ENCODE measurements around the gene SORBS2. TPM values are rescaled to one million over a fixed set of nuclear protein-coding genes. Genes with fewer than 3 reads are reported as not detected.

SORBS2 gene
- total and polyA plus RNA-seq, 2 of the 8 experiments (the other 6 are each of a cell fraction or from before 2014, with no cell fraction given) = 73.0 to 87.1 TPM

GRCh38 chr4:185767528-185767927 lies 44.5 kb downstream of the SORBS2 start:
- Histone ChIP-seq H3K18ac (ENCODE audit: extremely low read depth, low read length) (no peak overlapping the region), H3K4me1 (replicated peaks in 1 of 4; ENCODE audit: control insufficient read depth in 3 of 4, insufficient read depth in 4 of 4, low read length in 3 of 4) (peaks cover 0 to 6% (median 1%) of the 10 kb centered on the region in 4 experiments; a peak in 2 of 7 replicates), H3K9me3 (ENCODE audit: insufficient read depth in 2 of 2, low read depth in 1 of 2, low read length in 1 of 2) (no peaks in the 10 kb centered on the region), H4K8ac (ENCODE audit: extremely low read depth, insufficient read depth, low read length) (no peak overlapping the region), H3K23ac (ENCODE audit: insufficient read length) (no peak overlapping the region), H2AFZ (ENCODE audit: low read length) (no peak overlapping the region), H3K4ac (replicated peaks; ENCODE audit: insufficient read length, low read depth, low read length) (no peak overlapping the region), H3K14ac (ENCODE audit: insufficient read length) (no peak overlapping the region), H3K9ac (replicated peaks in 1 of 4; ENCODE audit: extremely low read depth in 1 of 4, low read depth in 3 of 4, low read length in 3 of 4) (no peak overlapping the region), H3K36me3 (ENCODE audit: control insufficient read depth in 2 of 4, insufficient read depth in 4 of 4, low read length in 3 of 4) (no peaks in the 10 kb centered on the region; a peak in 2 of 8 replicates), H3K27me3 (replicated peaks in 1 of 4; ENCODE audit: control insufficient read depth in 3 of 4, extremely low read depth in 1 of 4, insufficient read depth in 3 of 4, low read length in 3 of 4) (no peaks in the 10 kb centered on the region), H3K79me1 (ENCODE audit: low read depth, low read length) (0 out of 2 replicates have a peak, but pooled peaks cover 2% of the 10 kb centered on the region), H4K91ac (replicated peaks; ENCODE audit: insufficient read length, low read length) (no peak overlapping the region), H4K20me1 (replicated peaks in 1 of 2; ENCODE audit: control insufficient read depth in 1 of 2, insufficient read depth in 2 of 2, low read length in 2 of 2) (no peaks in the 10 kb centered on the region), H3K27ac (ENCODE audit: low read depth, low read length) (no peak overlapping the region), H3K4me3 (ENCODE audit: extremely low read depth in 1 of 4, insufficient read depth in 2 of 4, low read depth in 3 of 4, low read length in 4 of 4) (no peak overlapping the region), H2BK15ac (ENCODE audit: low read length) (no peak overlapping the region), H3K4me2 (ENCODE audit: insufficient read depth in 1 of 2, low read depth in 2 of 2, low read length in 2 of 2) (no peak overlapping the region), H2BK5ac (ENCODE audit: low read depth, low read length) (no peak overlapping the region), H3K56ac (replicated peaks; ENCODE audit: insufficient read length, low read depth, low read length) (no peak overlapping the region), H4K5ac (ENCODE audit: insufficient read length, low read depth, low read length) (no peak overlapping the region), H3K23me2 (ENCODE audit: low read depth, low read length) (no peaks in the 10 kb centered on the region; the same call in 1 of the 2 replicates), H3K79me2 (ENCODE audit: control insufficient read depth in 1 of 2, insufficient read depth in 2 of 2, low read length in 2 of 2) (peaks cover 0 to 77% of the 10 kb centered on the region in 2 experiments; a peak in 2 of 4 replicates), H2BK120ac (replicated peaks; ENCODE audit: low read depth, low read length) (no peak overlapping the region), H2AK5ac (ENCODE audit: low read depth, low read length) (no peak overlapping the region), H2BK12ac (ENCODE audit: low read depth, low read length) (no peak overlapping the region), H2BK20ac (ENCODE audit: low read length) (no peak overlapping the region)
- no peak for FAIRE-seq
- WGBS, 2 experiments (ENCODE audit: extremely low coverage in 1 of 2, insufficient coverage in 1 of 2, insufficient read length in 1 of 2, insufficient replicate concordance in 2 of 2, low coverage in 1 of 2, low lambda C conversion rate in 2 of 2, missing lambda C conversion rate in 1 of 2) = 93% methylated on average over 4 of the region's 4 CpGs; no CpG with 5 or more reads in 1 of the 2 experiments
- ChIA-PET POLR2A (ENCODE audit: partially characterized antibody) (no interaction called here), CTCF (ENCODE audit: partially characterized antibody) (interaction anchor here (1.3 to 1.4 kb wide), 2 partner anchors 17 to 270 kb away, joined by 4 read pairs; no protein-coding TSS in a partner anchor)
- DNase-seq (ENCODE audit: low read depth in 1 of 2, low spot score in 2 of 2) = no peak
- TF ChIP-seq ZNF274 (IDR thresholded peaks at IDR 0.05; ENCODE audit: borderline replicate concordance, extremely low read depth, low read length) = no peak
- no peak for TF ChIP-seq HDAC2 (IDR thresholded peaks at IDR 0.05; ENCODE audit: borderline replicate concordance in 1 of 2, low read depth in 2 of 2, low read length in 2 of 2)
- TF ChIP-seq CHD2 (IDR thresholded peaks at IDR 0.05; ENCODE audit: low read length) = no peak
- TF ChIP-seq CTBP2 (IDR thresholded peaks at IDR 0.05; ENCODE audit: borderline replicate concordance, insufficient read depth, insufficient read length, low read length) = no peak
- no peak for TF ChIP-seq JUND (IDR thresholded peaks at IDR 0.05; ENCODE audit: low read length)
- no peak for TF ChIP-seq YY1 (IDR thresholded peaks at IDR 0.05; ENCODE audit: low read depth, low read length)
